Ramos (cell line): Measurements from ENCODE around the gene RNF207.

Experiments
- in situ Hi-C: fragments of 300-500 bp; cut with MboI; formaldehyde crosslinking; loops from one replicate; pipeline ENCODE4 v1.14.3; 2022; ENCODE audit warnings: low sequenced_read_pairs; ENCODE audit not compliant: unreplicated experiment

RNF207 gene

GRCh38 chr1:6221210-6221784 lies 15.4 kb downstream of the RNF207 start:
- in situ Hi-C loops: no loop called here

- in situ Hi-C loops: no loop called here
Observed at GRCh38 chr1:6222636-6223035, 16.7 kb downstream of the RNF207 start.

GRCh38 chr1:6223617-6224016 lies 17.7 kb downstream of the RNF207 start:
- in situ Hi-C loops: no loop called here

GRCh38 chr1:6224718-6225117 lies 18.8 kb downstream of the RNF207 start:
- in situ Hi-C loops: no loop called here

- in situ Hi-C loops: no loop called here
Observed at GRCh38 chr1:6225651-6226050, 19.7 kb downstream of the RNF207 start.

- in situ Hi-C loops: no loop called here
Observed at GRCh38 chr1:6233376-6233775, 27.5 kb downstream of the RNF207 start.

- in situ Hi-C loops: no loop called here
Observed at GRCh38 chr1:6234502-6235295, 28.8 kb downstream of the RNF207 start.

- in situ Hi-C loops: no loop called here
Observed at GRCh38 chr1:6235296-6235677, 29.4 kb downstream of the RNF207 start.

GRCh38 chr1:6237093-6237492 lies 31.2 kb downstream of the RNF207 start:
- in situ Hi-C loops: no loop called here

- in situ Hi-C loops: no loop called here
Observed at GRCh38 chr1:6239213-6239752, 33.4 kb downstream of the RNF207 start.

- in situ Hi-C loops: loop anchor here (10.0 kb wide), 1 partner anchor 165 kb away; no protein-coding TSS in a partner anchor
Observed at GRCh38 chr1:6239950-6240768, 34.2 kb downstream of the RNF207 start.

- in situ Hi-C loops: loop anchor here (10.0 kb wide), 1 partner anchor 164 kb away; no protein-coding TSS in a partner anchor
Observed at GRCh38 chr1:6241107-6241886, 35.4 kb downstream of the RNF207 start.

GRCh38 chr1:6241887-6242740 lies 36.2 kb downstream of the RNF207 start:
- in situ Hi-C loops: loop anchor here (10.0 kb wide), 1 partner anchor 163 kb away; no protein-coding TSS in a partner anchor

GRCh38 chr1:6243053-6243834 lies 37.3 kb downstream of the RNF207 start:
- in situ Hi-C loops: loop anchor here (10.0 kb wide), 1 partner anchor 162 kb away; no protein-coding TSS in a partner anchor

- in situ Hi-C loops: loop anchor here (10.0 kb wide), 1 partner anchor 161 kb away; no protein-coding TSS in a partner anchor
Observed at GRCh38 chr1:6243993-6244392, 38.1 kb downstream of the RNF207 start, which contains the start of gene HES3. Gene HES3 (plus strand): TSS chr1:6244179. CDS start chr1:6244366, 187 bp downstream.

GRCh38 chr1:6244401-6245049 lies 38.6 kb downstream of the RNF207 start:
- in situ Hi-C loops: loop anchor here (10.0 kb wide), 1 partner anchor 160 kb away; no protein-coding TSS in a partner anchor
